NCI-H1694 treated with DMSO at 0.1 percent for 48 hours (cell line): Measurements from ENCODE around the gene HSFY1.
"Not testable (repeated sequence)": the region's sequence is repeated elsewhere in the genome, so short reads cannot be mapped to it uniquely, and the experiment has no call there.

Experiments
- DNase-seq: peaks from one replicate; lab custom pipeline; 2025; lab: John Stamatoyannopoulos, UW

The HSFY1 gene, protein sequence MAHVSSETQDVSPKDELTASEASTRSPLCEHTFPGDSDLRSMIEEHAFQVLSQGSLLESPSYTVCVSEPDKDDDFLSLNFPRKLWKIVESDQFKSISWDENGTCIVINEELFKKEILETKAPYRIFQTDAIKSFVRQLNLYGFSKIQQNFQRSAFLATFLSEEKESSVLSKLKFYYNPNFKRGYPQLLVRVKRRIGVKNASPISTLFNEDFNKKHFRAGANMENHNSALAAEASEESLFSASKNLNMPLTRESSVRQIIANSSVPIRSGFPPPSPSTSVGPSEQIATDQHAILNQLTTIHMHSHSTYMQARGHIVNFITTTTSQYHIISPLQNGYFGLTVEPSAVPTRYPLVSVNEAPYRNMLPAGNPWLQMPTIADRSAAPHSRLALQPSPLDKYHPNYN

DNA sequence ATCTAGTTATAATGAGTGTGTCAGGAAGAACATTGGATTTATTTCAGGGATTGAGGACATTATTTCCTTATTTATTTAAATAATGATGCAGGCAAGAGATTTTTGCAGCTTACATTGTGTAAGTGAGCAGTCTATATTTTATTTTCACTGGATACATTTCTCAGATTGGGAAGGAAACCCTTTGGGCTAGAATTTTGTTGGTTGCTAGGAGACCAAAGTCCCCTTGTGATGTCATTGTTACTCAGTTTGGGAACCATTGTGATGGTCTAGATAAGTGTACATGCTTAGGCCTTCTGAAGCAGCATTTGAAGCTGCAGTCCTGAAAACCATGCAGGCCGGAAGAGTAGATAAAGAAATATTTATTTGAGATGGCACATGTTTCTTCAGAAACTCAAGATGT lies at the start of gene HSFY1:
Gene HSFY1, plus strand, starts transcription at position 301 of the 400 bp plus-strand sequence. Its CDS starts 68 bp downstream, at position 369.
- DNase-seq, result not testable (repeated sequence)

DNA sequence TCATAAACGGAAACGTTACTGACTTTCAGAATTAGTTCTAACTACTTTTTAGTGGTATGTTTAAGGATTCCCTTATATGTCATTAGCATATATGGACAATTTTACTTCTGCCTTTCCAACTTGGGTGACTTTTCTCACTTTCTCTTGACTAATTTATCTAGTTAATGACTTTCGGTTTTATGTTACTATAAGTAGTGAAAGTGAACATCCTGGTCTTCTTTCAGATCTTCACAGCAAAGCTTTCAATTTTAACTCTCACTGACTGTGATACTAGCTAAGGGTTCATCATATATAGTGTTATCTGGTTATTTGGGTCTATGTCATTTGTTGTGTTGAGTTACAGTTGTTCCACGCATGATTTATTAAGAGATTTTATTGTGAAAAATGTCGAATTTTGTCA lies 42.3 kb upstream of the HSFY1 start:
- not testable (repeated sequence) for DNase-seq

DNA sequence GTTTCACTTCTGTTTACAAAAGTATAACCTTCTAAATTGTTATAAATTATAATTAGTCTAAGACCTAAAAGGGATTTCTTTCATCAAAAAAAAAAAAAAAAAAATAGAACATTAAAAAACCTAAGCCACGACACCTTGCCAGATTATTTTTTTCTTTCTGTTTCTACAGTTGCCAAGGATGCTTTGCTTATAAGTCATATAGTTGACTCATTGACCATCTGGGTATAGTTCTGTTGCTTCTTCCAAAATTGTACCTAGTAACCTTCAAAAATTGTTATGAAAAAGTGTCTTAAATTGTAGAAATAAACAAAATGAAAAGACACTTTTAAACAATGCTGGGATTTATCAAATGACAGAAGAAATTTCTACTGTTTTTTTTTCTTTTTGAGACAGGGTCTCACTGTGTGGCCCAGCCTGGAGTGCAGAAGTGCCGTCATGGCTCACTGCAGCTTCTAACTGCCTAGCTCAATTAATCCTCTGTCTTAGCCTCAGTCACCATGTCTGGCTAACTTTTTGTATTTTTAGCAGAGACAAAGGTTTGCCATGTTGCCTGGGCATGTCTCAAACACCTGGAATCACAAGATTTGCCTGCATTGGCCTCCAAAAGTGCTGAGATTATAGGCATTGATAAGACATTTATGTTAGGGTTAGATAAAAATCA lies 15.4 kb upstream of the HSFY1 start:
- not testable (repeated sequence) for DNase-seq

DNA sequence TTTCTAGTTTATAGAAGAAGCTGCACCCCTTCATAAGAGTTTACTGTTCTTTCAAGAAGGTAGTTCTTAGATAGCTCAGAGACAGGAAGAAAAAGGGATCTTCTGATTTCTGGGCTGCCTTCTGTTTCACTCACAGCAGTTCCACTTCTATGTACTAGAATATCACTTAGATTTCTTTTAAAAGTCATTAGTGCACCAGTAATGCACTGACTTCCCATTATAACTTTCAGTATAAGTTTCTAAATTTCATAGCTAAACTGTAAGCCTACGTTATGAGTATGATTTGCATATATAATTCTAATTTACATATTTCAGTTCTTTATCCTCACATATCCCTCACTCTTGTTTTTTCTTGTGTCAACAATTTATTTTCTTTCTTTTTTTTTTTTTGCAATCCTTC lies 7.6 kb upstream of the HSFY1 start:
- not testable (repeated sequence) for DNase-seq

DNA sequence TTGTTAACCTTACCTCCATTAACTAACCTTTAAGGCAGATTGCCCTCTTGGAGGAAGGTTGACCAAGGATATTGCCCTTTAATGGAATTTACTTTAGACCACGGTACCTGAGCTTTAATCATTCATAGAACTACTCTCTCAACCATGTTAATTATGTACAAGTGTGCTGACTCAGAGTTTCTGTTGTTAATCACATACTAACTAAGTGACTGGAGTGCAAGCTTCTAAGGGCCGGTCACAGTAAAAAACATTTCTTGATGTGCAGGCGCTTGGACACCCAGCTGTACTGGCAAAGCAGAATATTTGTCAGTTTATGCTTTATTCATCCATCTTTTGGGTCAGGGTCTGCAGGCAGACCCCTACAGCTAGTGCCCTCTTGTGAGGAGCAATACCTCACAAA lies 6.6 kb downstream of the HSFY1 start:
- DNase-seq, result not testable (repeated sequence)

DNA sequence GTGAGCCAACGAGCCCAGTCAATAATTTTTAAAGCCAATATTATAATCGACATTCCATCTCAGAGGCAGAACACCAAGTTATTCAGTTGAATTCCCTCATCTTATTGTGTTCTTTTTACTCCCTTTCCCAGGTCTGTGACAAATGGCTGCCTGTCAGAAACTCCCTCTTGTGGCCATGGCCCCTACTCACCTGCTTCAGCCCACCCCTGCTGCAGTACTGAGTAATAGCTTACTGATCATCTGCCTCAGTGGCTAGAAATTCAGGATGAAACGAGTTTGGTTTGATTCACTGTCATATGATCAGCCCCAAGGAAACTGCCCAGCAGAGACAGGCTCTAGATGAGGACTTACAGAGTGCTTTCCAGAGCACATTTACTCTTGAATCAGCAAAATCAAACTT lies 19.4 kb downstream of the HSFY1 start:
- not testable (repeated sequence) for DNase-seq
